Osteoblast (primary cell): ENCODE data around the gene TBX15. TPM values are rescaled to one million over a fixed set of nuclear protein-coding genes. Genes with fewer than 3 reads are reported as not detected.
A peak's percentile ranks its signal among the peaks of the same experiment; 100 is the strongest.

ENCODE experiments used
- DNase-seq: peaks from one replicate; pipeline ENCODE4 v3.0.0; 2011; ENCODE audit warnings: low spot score, mixed read lengths; ENCODE audit not compliant: insufficient read length; ENCODE audit errors: missing footprints
- H2AFZ ChIP-seq: 2 replicates; pipeline ENCODE4 v1.6.0; 2011; ENCODE audit warnings: mild to moderate bottlenecking, low read length
- H3K27ac ChIP-seq: 2 replicates; pipeline ENCODE4 v1.5.1; 2011; ENCODE audit warnings: mild to moderate bottlenecking, low read depth, low read length, moderate library complexity
- H3K27me3 ChIP-seq: 2 replicates; pipeline ENCODE4 v1.6.0; 2012; ENCODE audit warnings: mild to moderate bottlenecking, control low read depth, inconsistent platforms, low read length, moderate library complexity; ENCODE audit not compliant: insufficient read depth
- H3K36me3 ChIP-seq: 2 replicates; pipeline ENCODE4 v1.5.1; 2011; ENCODE audit warnings: mild to moderate bottlenecking, low read length, control low read depth, moderate library complexity; ENCODE audit not compliant: insufficient read depth
- H3K4me1 ChIP-seq: 2 replicates; pipeline ENCODE4 v1.5.1; 2011; ENCODE audit warnings: mild to moderate bottlenecking, low read length, control low read depth, moderate library complexity; ENCODE audit not compliant: insufficient read depth
- H3K4me2 ChIP-seq: 2 replicates; pipeline ENCODE4 v1.6.0; 2011; ENCODE audit warnings: mild to moderate bottlenecking, low read length; ENCODE audit not compliant: insufficient read depth
- H3K4me3 ChIP-seq: fragments of 200-600 bp; sonication (generic); 3 replicates; pipeline ENCODE4 v1.5.1; 2012; ENCODE audit warnings: mild to moderate bottlenecking, low read length, inconsistent platforms; ENCODE audit not compliant: insufficient read depth
- H3K79me2 ChIP-seq: 2 replicates; pipeline ENCODE4 v1.6.0; 2012; ENCODE audit warnings: mild to moderate bottlenecking, low read length, control low read depth, inconsistent platforms; ENCODE audit not compliant: insufficient read depth
- H3K9me3 ChIP-seq: 2 replicates; pipeline ENCODE4 v1.5.1; 2011; ENCODE audit warnings: low read depth, low read length, control low read depth
- H4K20me1 ChIP-seq: 2 replicates; pipeline ENCODE4 v1.6.0; 2012; ENCODE audit warnings: mild to moderate bottlenecking, low read length, control low read depth; ENCODE audit not compliant: insufficient read depth
- total RNA-seq: library from RNA; depleted of rRNA; stranded (reverse); fragments of >200 nt; gene quantifications from 2 replicates; pipeline ENCODE4 v1.2.3, GENCODE V29; 2012
- TF ChIP-seq, protein P1 (sequence below): IDR thresholded peaks from 2 replicates; pipeline ENCODE4 v1.5.1; 2011; ENCODE audit warnings: mild to moderate bottlenecking, low read depth, low read length, moderate library complexity; ENCODE audit errors: extremely low read depth

The TBX15 gene
- total RNA-seq, 1 donor: 44.5 TPM

GRCh38 chr1:119002028-119002686 is 14.0 kb upstream of the TBX15 start:
- Histone ChIP-seq H3K4me1 (peaks cover 15% of the 10 kb centered on the region), H3K4me2 (peak overlapping the region; percentile 86), H3K79me2 (no peaks in the 10 kb centered on the region), H3K36me3 (no peaks in the 10 kb centered on the region), H4K20me1 (no peaks in the 10 kb centered on the region), H3K4me3 (peak overlapping the region; percentile 38), H2AFZ (peak overlapping the region; percentile 87), H3K27ac (peak overlapping the region; percentile 39), H3K9me3 (peaks cover 3% of the 10 kb centered on the region), H3K27me3 (peaks cover 14% of the 10 kb centered on the region)
- TF ChIP-seq, protein P1, sequence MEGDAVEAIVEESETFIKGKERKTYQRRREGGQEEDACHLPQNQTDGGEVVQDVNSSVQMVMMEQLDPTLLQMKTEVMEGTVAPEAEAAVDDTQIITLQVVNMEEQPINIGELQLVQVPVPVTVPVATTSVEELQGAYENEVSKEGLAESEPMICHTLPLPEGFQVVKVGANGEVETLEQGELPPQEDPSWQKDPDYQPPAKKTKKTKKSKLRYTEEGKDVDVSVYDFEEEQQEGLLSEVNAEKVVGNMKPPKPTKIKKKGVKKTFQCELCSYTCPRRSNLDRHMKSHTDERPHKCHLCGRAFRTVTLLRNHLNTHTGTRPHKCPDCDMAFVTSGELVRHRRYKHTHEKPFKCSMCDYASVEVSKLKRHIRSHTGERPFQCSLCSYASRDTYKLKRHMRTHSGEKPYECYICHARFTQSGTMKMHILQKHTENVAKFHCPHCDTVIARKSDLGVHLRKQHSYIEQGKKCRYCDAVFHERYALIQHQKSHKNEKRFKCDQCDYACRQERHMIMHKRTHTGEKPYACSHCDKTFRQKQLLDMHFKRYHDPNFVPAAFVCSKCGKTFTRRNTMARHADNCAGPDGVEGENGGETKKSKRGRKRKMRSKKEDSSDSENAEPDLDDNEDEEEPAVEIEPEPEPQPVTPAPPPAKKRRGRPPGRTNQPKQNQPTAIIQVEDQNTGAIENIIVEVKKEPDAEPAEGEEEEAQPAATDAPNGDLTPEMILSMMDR: no peak
- peak; percentile 99 for DNase-seq

DNA sequence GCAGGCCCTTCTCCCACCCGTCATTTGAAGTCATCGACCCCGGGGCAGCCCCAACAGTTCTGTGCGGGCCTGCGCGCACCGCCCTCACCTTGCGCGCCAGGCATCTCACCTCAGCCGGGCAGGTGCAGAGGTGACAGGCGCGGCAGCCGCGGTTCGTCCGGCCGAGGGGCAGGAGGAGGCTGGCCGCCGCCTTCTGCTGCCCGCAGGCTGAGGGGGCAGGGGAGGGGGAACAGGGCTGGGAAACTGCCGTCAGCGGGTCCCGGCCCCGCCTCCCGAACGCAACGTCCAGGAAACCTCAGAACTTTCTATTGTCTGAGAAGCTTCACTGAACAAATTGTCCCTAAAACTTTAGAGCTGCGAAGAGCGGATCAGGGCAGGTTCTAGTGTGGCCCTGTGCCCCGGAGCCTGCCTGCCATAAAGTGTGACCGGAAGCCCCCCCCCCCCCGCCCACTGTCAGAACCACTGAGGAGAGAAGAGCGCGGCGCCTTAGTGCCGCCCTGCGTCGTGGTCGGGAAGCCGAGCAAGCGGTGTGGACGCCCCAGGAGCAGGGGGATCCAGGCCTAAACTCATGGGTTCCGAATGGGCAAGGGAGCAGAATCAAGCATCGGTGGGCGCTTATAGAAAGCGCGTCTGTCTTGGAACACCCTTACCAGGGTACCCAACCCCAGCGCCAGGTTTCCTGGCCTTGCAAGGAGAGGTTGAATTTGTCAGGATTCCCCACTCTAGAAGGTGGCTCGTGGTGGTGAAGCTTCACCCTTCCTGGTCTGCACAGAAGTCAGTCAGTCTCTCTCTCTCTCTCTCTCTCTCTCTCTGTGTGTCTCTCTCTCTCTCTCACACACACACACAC is 13.3 kb upstream of the TBX15 start:
- TF ChIP-seq, protein P1: no peak
- H3K27ac ChIP-seq: peak overlapping the region; percentile 39
- H3K4me3 ChIP-seq: peak overlapping the region; percentile 61
- no peaks in the 10 kb centered on the region for H4K20me1 ChIP-seq
- peaks cover 15% of the 10 kb centered on the region for H3K4me1 ChIP-seq
- no peaks in the 10 kb centered on the region for H3K36me3 ChIP-seq
- peak overlapping the region; percentile 86 for H3K4me2 ChIP-seq
- peak; percentile 88 for DNase-seq
- no peaks in the 10 kb centered on the region for H3K79me2 ChIP-seq
- H2AFZ ChIP-seq: peak overlapping the region; percentile 87
- peaks cover 10% of the 10 kb centered on the region for H3K27me3 ChIP-seq
- H3K9me3 ChIP-seq: peaks cover 2% of the 10 kb centered on the region

- Histone ChIP-seq H3K79me2 (no peaks in the 10 kb centered on the region), H3K27me3 (peaks cover 2% of the 10 kb centered on the region), H3K27ac (no peak overlapping the region), H3K4me3 (peak overlapping the region; percentile 61), H2AFZ (no peak overlapping the region), H3K36me3 (no peaks in the 10 kb centered on the region), H3K4me2 (peak overlapping the region; percentile 86), H4K20me1 (no peaks in the 10 kb centered on the region), H3K9me3 (no peaks in the 10 kb centered on the region), H3K4me1 (peaks cover 15% of the 10 kb centered on the region)
- DNase-seq: no peak
- TF ChIP-seq, protein P1: no peak
These were observed 12.4 kb upstream of the TBX15 start for GRCh38 chr1:119000371-119001180.
